Osteoblast (primary cell): ENCODE results near the gene GPR173. TPM values are rescaled to one million over a fixed set of nuclear protein-coding genes. Genes with fewer than 3 reads are reported as not detected.
A peak's percentile ranks its signal among the peaks of the same experiment; 100 is the strongest.

Experiments
- DNase-seq: peaks from one replicate; pipeline ENCODE4 v3.0.0; 2011; ENCODE audit warnings: low spot score, mixed read lengths; ENCODE audit not compliant: insufficient read length; ENCODE audit errors: missing footprints
- H2AFZ ChIP-seq: 2 replicates; pipeline ENCODE4 v1.6.0; 2011; ENCODE audit warnings: mild to moderate bottlenecking, low read length
- H3K27ac ChIP-seq: 2 replicates; pipeline ENCODE4 v1.5.1; 2011; ENCODE audit warnings: mild to moderate bottlenecking, low read depth, low read length, moderate library complexity
- H3K27me3 ChIP-seq: 2 replicates; pipeline ENCODE4 v1.6.0; 2012; ENCODE audit warnings: mild to moderate bottlenecking, control low read depth, inconsistent platforms, low read length, moderate library complexity; ENCODE audit not compliant: insufficient read depth
- H3K36me3 ChIP-seq: 2 replicates; pipeline ENCODE4 v1.5.1; 2011; ENCODE audit warnings: mild to moderate bottlenecking, low read length, control low read depth, moderate library complexity; ENCODE audit not compliant: insufficient read depth
- H3K4me1 ChIP-seq: 2 replicates; pipeline ENCODE4 v1.5.1; 2011; ENCODE audit warnings: mild to moderate bottlenecking, low read length, control low read depth, moderate library complexity; ENCODE audit not compliant: insufficient read depth
- H3K4me2 ChIP-seq: 2 replicates; pipeline ENCODE4 v1.6.0; 2011; ENCODE audit warnings: mild to moderate bottlenecking, low read length; ENCODE audit not compliant: insufficient read depth
- H3K4me3 ChIP-seq: fragments of 200-600 bp; sonication (generic); 3 replicates; pipeline ENCODE4 v1.5.1; 2012; ENCODE audit warnings: mild to moderate bottlenecking, low read length, inconsistent platforms; ENCODE audit not compliant: insufficient read depth
- H3K79me2 ChIP-seq: 2 replicates; pipeline ENCODE4 v1.6.0; 2012; ENCODE audit warnings: mild to moderate bottlenecking, low read length, control low read depth, inconsistent platforms; ENCODE audit not compliant: insufficient read depth
- H3K9me3 ChIP-seq: 2 replicates; pipeline ENCODE4 v1.5.1; 2011; ENCODE audit warnings: low read depth, low read length, control low read depth
- H4K20me1 ChIP-seq: 2 replicates; pipeline ENCODE4 v1.6.0; 2012; ENCODE audit warnings: mild to moderate bottlenecking, low read length, control low read depth; ENCODE audit not compliant: insufficient read depth
- CTCF ChIP-seq: IDR thresholded peaks from 2 replicates; pipeline ENCODE4 v1.5.1; 2011; ENCODE audit warnings: mild to moderate bottlenecking, low read depth, low read length, moderate library complexity; ENCODE audit errors: extremely low read depth
- total RNA-seq: library from RNA; depleted of rRNA; stranded (reverse); fragments of >200 nt; gene quantifications from 2 replicates; pipeline ENCODE4 v1.2.3, GENCODE V29; 2012

Gene GPR173
- total RNA-seq, 1 donor = 2.2 TPM

GRCh38 chrX:53095796-53096195 lies 47.2 kb downstream of the GPR173 start:
- H3K79me2 ChIP-seq = peaks cover 5% of the 10 kb centered on the region
- no peaks in the 10 kb centered on the region for H3K9me3 ChIP-seq
- no peak overlapping the region for H3K4me2 ChIP-seq
- no peak overlapping the region for H3K27ac ChIP-seq
- no peaks in the 10 kb centered on the region for H4K20me1 ChIP-seq
- no peak overlapping the region for H2AFZ ChIP-seq
- H3K36me3 ChIP-seq = no peaks in the 10 kb centered on the region
- peak; percentile 65 for DNase-seq
- no peak for TF ChIP-seq CTCF
- peaks cover 9% of the 10 kb centered on the region for H3K4me1 ChIP-seq
- H3K27me3 ChIP-seq = no peaks in the 10 kb centered on the region
- no peak overlapping the region for H3K4me3 ChIP-seq

- H3K79me2 ChIP-seq = peaks cover 10% of the 10 kb centered on the region
- no peak overlapping the region for H3K4me2 ChIP-seq
- H2AFZ ChIP-seq = no peak overlapping the region
- TF ChIP-seq CTCF = no peak
- no peaks in the 10 kb centered on the region for H3K9me3 ChIP-seq
- H3K27me3 ChIP-seq = peaks cover 3% of the 10 kb centered on the region
- no peaks in the 10 kb centered on the region for H3K36me3 ChIP-seq
- no peak overlapping the region for H3K27ac ChIP-seq
- no peak overlapping the region for H3K4me3 ChIP-seq
- H4K20me1 ChIP-seq = no peaks in the 10 kb centered on the region
- H3K4me1 ChIP-seq = peaks cover 7% of the 10 kb centered on the region
- no peak for DNase-seq
Observed at GRCh38 chrX:53114864-53115549, 66.4 kb downstream of the GPR173 start.

GRCh38 chrX:53115550-53115874 lies 66.9 kb downstream of the GPR173 start:
- peak overlapping the region; percentile 77 for H3K4me2 ChIP-seq
- H3K4me1 ChIP-seq = peaks cover 7% of the 10 kb centered on the region
- no peak for TF ChIP-seq CTCF
- peak overlapping the region; percentile 54 for H3K4me3 ChIP-seq
- H3K36me3 ChIP-seq = no peaks in the 10 kb centered on the region
- peak overlapping the region; percentile 87 for H3K27ac ChIP-seq
- H3K27me3 ChIP-seq = peaks cover 3% of the 10 kb centered on the region
- H4K20me1 ChIP-seq = no peaks in the 10 kb centered on the region
- no peaks in the 10 kb centered on the region for H3K9me3 ChIP-seq
- H3K79me2 ChIP-seq = peaks cover 10% of the 10 kb centered on the region
- H2AFZ ChIP-seq = peak overlapping the region; percentile 64
- no peak for DNase-seq

GRCh38 chrX:53116101-53116500 lies 67.5 kb downstream of the GPR173 start:
- Histone ChIP-seq H3K36me3 (no peaks in the 10 kb centered on the region), H3K4me1 (peaks cover 7% of the 10 kb centered on the region), H3K4me2 (peak overlapping the region; percentile 77), H3K79me2 (peaks cover 10% of the 10 kb centered on the region), H3K27me3 (peaks cover 3% of the 10 kb centered on the region), H3K27ac (peak overlapping the region; percentile 87), H4K20me1 (no peaks in the 10 kb centered on the region), H3K4me3 (peak overlapping the region; percentile 54), H3K9me3 (no peaks in the 10 kb centered on the region), H2AFZ (peak overlapping the region; percentile 64)
- peak; percentile 73 for DNase-seq
- TF ChIP-seq CTCF = no peak
